GM10266 (cell line): ENCODE measurements around the gene RBM38.
A peak's percentile ranks its signal among the peaks of the same experiment; 100 is the strongest.

Experiments used
- DNase-seq: peaks from one replicate; pipeline ENCODE4 v3.0.0; 2012; ENCODE audit errors: extremely low spot score
- TF ChIP-seq, protein P1 (sequence below): IDR thresholded peaks from 2 replicates; pipeline ENCODE4 v1.5.1; 2012; ENCODE audit warnings: mild to moderate bottlenecking, low read depth; ENCODE audit not compliant: control insufficient read depth, insufficient read depth; ENCODE audit errors: missing control alignments

RBM38 gene

GRCh38 chr20:57398231-57398821 is 7.1 kb downstream of the RBM38 start:
- peak; percentile 82 for DNase-seq
- TF ChIP-seq, protein P1, sequence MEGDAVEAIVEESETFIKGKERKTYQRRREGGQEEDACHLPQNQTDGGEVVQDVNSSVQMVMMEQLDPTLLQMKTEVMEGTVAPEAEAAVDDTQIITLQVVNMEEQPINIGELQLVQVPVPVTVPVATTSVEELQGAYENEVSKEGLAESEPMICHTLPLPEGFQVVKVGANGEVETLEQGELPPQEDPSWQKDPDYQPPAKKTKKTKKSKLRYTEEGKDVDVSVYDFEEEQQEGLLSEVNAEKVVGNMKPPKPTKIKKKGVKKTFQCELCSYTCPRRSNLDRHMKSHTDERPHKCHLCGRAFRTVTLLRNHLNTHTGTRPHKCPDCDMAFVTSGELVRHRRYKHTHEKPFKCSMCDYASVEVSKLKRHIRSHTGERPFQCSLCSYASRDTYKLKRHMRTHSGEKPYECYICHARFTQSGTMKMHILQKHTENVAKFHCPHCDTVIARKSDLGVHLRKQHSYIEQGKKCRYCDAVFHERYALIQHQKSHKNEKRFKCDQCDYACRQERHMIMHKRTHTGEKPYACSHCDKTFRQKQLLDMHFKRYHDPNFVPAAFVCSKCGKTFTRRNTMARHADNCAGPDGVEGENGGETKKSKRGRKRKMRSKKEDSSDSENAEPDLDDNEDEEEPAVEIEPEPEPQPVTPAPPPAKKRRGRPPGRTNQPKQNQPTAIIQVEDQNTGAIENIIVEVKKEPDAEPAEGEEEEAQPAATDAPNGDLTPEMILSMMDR = no peak

DNA sequence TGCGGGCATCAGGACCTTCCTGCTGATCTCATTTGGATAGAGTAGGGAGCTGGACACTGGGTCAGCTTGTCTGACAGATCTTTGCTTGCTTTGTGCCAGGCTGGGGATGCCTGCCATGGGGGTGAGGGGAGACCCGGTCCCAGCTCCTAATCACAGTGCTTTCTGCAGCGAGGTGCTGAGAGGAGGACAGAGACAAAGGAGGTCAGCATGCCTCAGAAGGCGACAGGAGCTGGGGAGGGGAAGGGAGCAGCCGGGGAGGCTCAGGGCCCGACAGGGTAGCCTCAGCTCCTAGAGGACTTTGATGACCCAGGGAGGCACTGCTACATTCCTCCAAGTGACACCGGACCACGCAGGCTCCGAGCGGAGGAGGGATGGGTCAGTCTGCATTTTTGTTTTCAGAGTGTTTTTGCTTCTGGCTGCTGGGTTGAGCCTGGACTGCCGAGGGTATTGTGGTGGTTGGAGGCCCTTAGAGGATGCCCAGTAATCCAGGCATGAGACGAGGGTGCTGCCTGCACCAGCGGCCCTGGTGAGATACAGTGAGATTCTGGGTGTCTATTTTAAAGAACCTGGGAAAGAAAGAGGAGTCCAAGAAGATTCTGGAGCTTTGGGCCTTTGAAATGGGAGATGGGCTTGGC is 7.8 kb downstream of the RBM38 start:
- DNase-seq = no peak
- TF ChIP-seq, protein P1 = no peak

DNA sequence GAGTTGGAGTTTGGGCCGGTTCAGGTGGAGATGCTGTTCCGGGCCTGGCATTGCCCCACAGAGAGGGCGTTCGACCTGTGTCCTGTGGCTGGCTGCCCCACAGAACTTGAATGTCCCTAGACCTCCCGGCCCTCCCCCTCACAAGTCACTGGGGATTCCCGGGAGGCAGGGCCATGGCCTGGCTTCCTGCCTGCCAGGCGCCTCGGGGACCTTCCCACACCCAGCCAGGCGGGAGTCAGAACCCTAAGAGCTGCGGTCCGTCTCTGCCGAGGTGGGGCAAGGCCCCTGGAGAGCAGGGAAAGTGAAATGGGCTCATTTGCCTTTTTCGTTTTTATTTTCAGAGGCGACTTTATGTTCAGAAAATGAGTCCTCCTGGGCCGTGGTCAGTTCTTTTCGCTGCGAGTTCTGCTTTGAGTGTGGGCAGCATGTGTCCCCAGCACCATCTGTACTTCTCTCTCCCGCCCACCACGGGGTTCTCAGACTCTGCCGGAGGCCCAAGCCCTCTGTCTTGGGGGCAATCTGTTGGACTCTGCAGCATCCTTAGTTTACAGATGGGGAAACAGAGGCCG is 8.5 kb downstream of the RBM38 start:
- peak; percentile 89 for DNase-seq
- TF ChIP-seq, protein P1 = no peak

GRCh38 chr20:57400231-57400701 is 9.1 kb downstream of the RBM38 start:
- TF ChIP-seq, protein P1 = peak; percentile 60
- DNase-seq = peak; percentile 75

DNA sequence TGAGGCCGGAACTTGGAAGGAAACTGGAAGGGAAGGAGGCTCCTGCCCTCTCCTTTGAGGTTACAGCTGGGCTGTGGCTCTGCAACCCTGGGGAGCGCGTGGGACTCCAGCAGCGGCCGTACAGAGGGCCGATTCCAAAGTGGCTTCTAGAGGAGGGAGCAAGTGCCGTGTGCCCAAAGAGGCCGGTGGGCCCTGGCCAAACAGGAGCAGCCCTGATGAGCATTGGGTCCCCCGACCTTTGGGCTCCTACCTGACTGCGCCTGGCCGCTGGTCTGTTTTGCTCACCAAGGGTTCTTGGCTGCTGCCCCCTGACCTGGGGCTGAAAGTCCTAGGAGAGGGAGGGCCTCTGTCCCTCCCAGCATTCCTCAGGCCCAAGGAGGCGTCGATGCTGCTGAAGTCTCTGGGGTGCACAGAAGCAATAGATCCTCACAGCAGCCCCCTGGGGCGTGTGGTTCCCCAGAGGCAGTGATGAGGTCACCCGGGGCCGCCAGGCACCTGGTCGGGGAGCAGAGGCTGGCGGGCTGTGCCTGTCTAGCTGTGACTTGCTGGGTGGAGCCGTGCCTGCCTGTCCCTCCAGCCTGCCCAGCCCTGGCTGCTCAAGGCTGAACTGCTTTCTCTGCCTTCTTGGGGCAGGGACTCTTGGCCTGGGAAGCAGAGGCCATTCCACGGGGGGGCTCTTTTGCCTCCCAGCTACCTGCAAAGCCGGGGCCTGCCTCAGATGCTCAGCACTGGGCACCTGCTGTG is 9.8 kb downstream of the RBM38 start:
- peak; percentile 80 for DNase-seq
- TF ChIP-seq, protein P1 = no peak

DNA sequence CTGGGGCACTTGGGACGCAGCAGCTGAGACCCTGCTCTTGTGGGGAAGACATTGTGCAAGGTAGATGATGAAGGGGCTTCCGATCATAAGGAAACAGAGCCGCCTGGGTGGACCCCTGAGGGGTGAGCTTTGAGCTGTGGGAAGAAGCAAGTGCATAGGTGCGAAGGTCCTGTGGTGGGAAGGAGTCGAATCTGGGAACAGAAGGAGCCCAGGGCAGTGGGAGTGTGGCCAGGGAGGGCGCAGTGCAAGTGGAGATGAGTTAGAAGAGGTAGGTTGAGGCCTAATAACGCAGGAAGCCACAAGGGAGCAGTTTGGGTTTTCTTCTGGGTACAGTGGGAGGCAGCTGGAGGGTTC is 10.3 kb downstream of the RBM38 start:
- DNase-seq = no peak
- TF ChIP-seq, protein P1 = no peak
